Karpas-422 (cell line): ENCODE measurements around the gene NCOA3. TPM values are rescaled to one million over a fixed set of nuclear protein-coding genes. Genes with fewer than 3 reads are reported as not detected.

ENCODE experiments used
- DNase-seq: peaks from one replicate; pipeline ENCODE4 v3.0.0-alpha.2; 2015
- H2AFZ ChIP-seq: fragments of 200-600 bp; sonication (generic); 2 replicates; pipeline ENCODE4 v1.6.1; 2014; ENCODE audit warnings: antibody characterized with exemption, low read length, mixed read lengths
- H3K27ac ChIP-seq: fragments of 200-600 bp; sonication (generic); 2 replicates; pipeline ENCODE4 v1.5.1; 2014; ENCODE audit warnings: mild to moderate bottlenecking, low read length, moderate library complexity
- H3K27me3 ChIP-seq: fragments of 200-600 bp; sonication (generic); 2 replicates; pipeline ENCODE4 v1.6.1; 2014; ENCODE audit warnings: low read length, mixed read lengths
- H3K36me3 ChIP-seq: fragments of 200-600 bp; sonication (generic); 2 replicates; pipeline ENCODE4 v1.6.1; 2014; ENCODE audit warnings: low read length, mixed read lengths; ENCODE audit not compliant: insufficient read depth
- H3K4me1 ChIP-seq: fragments of 200-600 bp; sonication (generic); 2 replicates; pipeline ENCODE4 v1.6.1; 2014; ENCODE audit warnings: mild to moderate bottlenecking, low read length, mixed read lengths
- H3K4me2 ChIP-seq: fragments of 200-600 bp; sonication (generic); 2 replicates; pipeline ENCODE4 v1.6.1; 2014; ENCODE audit warnings: low read length, low read depth, mild to moderate bottlenecking; ENCODE audit not compliant: poor library complexity, severe bottlenecking
- H3K4me3 ChIP-seq: fragments of 200-600 bp; sonication (generic); 2 replicates; pipeline ENCODE4 v1.5.1; 2014; ENCODE audit warnings: mild to moderate bottlenecking, antibody characterized with exemption, low read length, mixed read lengths
- H3K79me2 ChIP-seq: fragments of 200-600 bp; sonication (generic); 2 replicates; pipeline ENCODE4 v1.6.1; 2014; ENCODE audit warnings: mild to moderate bottlenecking, low read length, mixed read lengths
- H3K9ac ChIP-seq: fragments of 200-600 bp; sonication (generic); 2 replicates; pipeline ENCODE4 v1.6.0; 2014; ENCODE audit warnings: low read length
- H3K9me2 ChIP-seq: fragments of 200-600 bp; sonication (generic), shearing (Covaris generic); replicated peaks from 2 replicates; pipeline ENCODE4 v1.6.0; 2014; ENCODE audit warnings: mild to moderate bottlenecking, low read length, moderate library complexity; ENCODE audit not compliant: insufficient read depth
- H3K9me3 ChIP-seq: fragments of 300-700, 200-600 bp; sonication (generic); 2 replicates; pipeline ENCODE4 v1.6.1; 2014; ENCODE audit warnings: low read length, mixed read lengths
- H4K20me1 ChIP-seq: fragments of 200-600 bp; sonication (generic); 2 replicates; pipeline ENCODE4 v1.6.1; 2014; ENCODE audit warnings: mild to moderate bottlenecking, antibody characterized with exemption, low read length, low read depth; ENCODE audit not compliant: insufficient read depth
- total RNA-seq: library from RNA; depleted of rRNA; stranded (reverse); fragments of >200 nt; shearing (Covaris generic); gene quantifications from 2 replicates; pipeline ENCODE4 v1.2.3, GENCODE V29; 2014; ENCODE audit warnings: low replicate concordance

The NCOA3 gene
- total RNA-seq, 1 experiment from 2014 or later, result 90.0 TPM

- no peak overlapping the region for H3K4me2 ChIP-seq
- no peaks in the 10 kb centered on the region for H4K20me1 ChIP-seq
- no peaks in the 10 kb centered on the region for H3K9me3 ChIP-seq
- DNase-seq, result no peak
- H3K27me3 ChIP-seq, result no peaks in the 10 kb centered on the region
- H3K4me1 ChIP-seq, result no peaks in the 10 kb centered on the region
- H3K27ac ChIP-seq, result no peak overlapping the region
- no peak overlapping the region for H3K9ac ChIP-seq
- H3K36me3 ChIP-seq, result peaks cover 27% of the 10 kb centered on the region; the same call in 1 of the 2 replicates
- no peak overlapping the region for H2AFZ ChIP-seq
- peaks cover 18% of the 10 kb centered on the region; the same call in 1 of the 2 replicates for H3K79me2 ChIP-seq
- no peaks in the 10 kb centered on the region for H3K9me2 ChIP-seq
- H3K4me3 ChIP-seq, result no peak overlapping the region
Measured at GRCh38 chr20:47629907-47630306, 128.2 kb downstream of the NCOA3 start.

- H3K79me2 ChIP-seq, result peaks cover 17% of the 10 kb centered on the region; the same call in 1 of the 2 replicates
- H3K9ac ChIP-seq, result no peak overlapping the region
- H3K4me1 ChIP-seq, result no peaks in the 10 kb centered on the region
- no peaks in the 10 kb centered on the region for H4K20me1 ChIP-seq
- no peaks in the 10 kb centered on the region for H3K9me2 ChIP-seq
- H3K27me3 ChIP-seq, result no peaks in the 10 kb centered on the region
- H3K4me2 ChIP-seq, result no peak overlapping the region
- H3K4me3 ChIP-seq, result no peak overlapping the region
- H3K9me3 ChIP-seq, result no peaks in the 10 kb centered on the region
- H3K27ac ChIP-seq, result no peak overlapping the region
- no peak for DNase-seq
- peaks cover 35% of the 10 kb centered on the region; the same call in 1 of the 2 replicates for H3K36me3 ChIP-seq
- no peak overlapping the region for H2AFZ ChIP-seq
Measured at GRCh38 chr20:47631078-47631477, 129.4 kb downstream of the NCOA3 start.

- no peak overlapping the region for H3K4me2 ChIP-seq
- no peak for DNase-seq
- no peaks in the 10 kb centered on the region for H3K27me3 ChIP-seq
- peaks cover 14% of the 10 kb centered on the region; the same call in 1 of the 2 replicates for H3K79me2 ChIP-seq
- no peaks in the 10 kb centered on the region for H3K4me1 ChIP-seq
- H3K27ac ChIP-seq, result no peak overlapping the region
- no peak overlapping the region for H3K4me3 ChIP-seq
- no peaks in the 10 kb centered on the region for H3K9me2 ChIP-seq
- no peak overlapping the region for H2AFZ ChIP-seq
- no peak overlapping the region for H3K9ac ChIP-seq
- peaks cover 47% of the 10 kb centered on the region; the same call in 1 of the 2 replicates for H3K36me3 ChIP-seq
- H3K9me3 ChIP-seq, result no peaks in the 10 kb centered on the region
- H4K20me1 ChIP-seq, result no peaks in the 10 kb centered on the region
Measured at GRCh38 chr20:47635256-47635655, 133.6 kb downstream of the NCOA3 start.

GRCh38 chr20:47638851-47639250 lies 137.2 kb downstream of the NCOA3 start:
- Histone ChIP-seq H3K36me3 (peaks cover 67% of the 10 kb centered on the region), H3K9me3 (no peaks in the 10 kb centered on the region), H3K79me2 (peaks cover 8% of the 10 kb centered on the region; the same call in 1 of the 2 replicates), H3K27me3 (no peaks in the 10 kb centered on the region), H4K20me1 (no peaks in the 10 kb centered on the region), H3K27ac (no peak overlapping the region), H3K4me1 (no peaks in the 10 kb centered on the region), H3K4me2 (no peak overlapping the region), H3K9me2 (no peaks in the 10 kb centered on the region), H2AFZ (no peak overlapping the region), H3K4me3 (no peak overlapping the region), H3K9ac (no peak overlapping the region)
- DNase-seq, result no peak

GRCh38 chr20:47642118-47642517 lies 140.4 kb downstream of the NCOA3 start:
- H3K27ac ChIP-seq, result no peak overlapping the region
- no peak overlapping the region for H2AFZ ChIP-seq
- no peaks in the 10 kb centered on the region for H3K9me2 ChIP-seq
- H3K4me1 ChIP-seq, result no peaks in the 10 kb centered on the region
- H3K4me2 ChIP-seq, result no peak overlapping the region
- H3K36me3 ChIP-seq, result peaks cover 48% of the 10 kb centered on the region
- H4K20me1 ChIP-seq, result no peaks in the 10 kb centered on the region
- 0 out of 2 replicates have a peak, but pooled peaks cover 2% of the 10 kb centered on the region for H3K79me2 ChIP-seq
- no peaks in the 10 kb centered on the region for H3K27me3 ChIP-seq
- H3K9me3 ChIP-seq, result no peaks in the 10 kb centered on the region
- DNase-seq, result no peak
- no peak overlapping the region for H3K4me3 ChIP-seq
- no peak overlapping the region for H3K9ac ChIP-seq

GRCh38 chr20:47642624-47643023 lies 140.9 kb downstream of the NCOA3 start:
- Histone ChIP-seq H3K9me2 (no peaks in the 10 kb centered on the region), H3K4me3 (no peak overlapping the region), H3K36me3 (peaks cover 46% of the 10 kb centered on the region), H3K27ac (no peak overlapping the region), H2AFZ (no peak overlapping the region), H3K79me2 (0 out of 2 replicates have a peak, but pooled peaks cover 2% of the 10 kb centered on the region), H4K20me1 (no peaks in the 10 kb centered on the region), H3K4me2 (no peak overlapping the region), H3K4me1 (no peaks in the 10 kb centered on the region), H3K9ac (no peak overlapping the region), H3K9me3 (no peaks in the 10 kb centered on the region), H3K27me3 (no peaks in the 10 kb centered on the region)
- no peak for DNase-seq

- H3K27ac ChIP-seq, result no peak overlapping the region
- no peaks in the 10 kb centered on the region for H3K4me1 ChIP-seq
- H3K9ac ChIP-seq, result no peak overlapping the region
- H3K4me2 ChIP-seq, result no peak overlapping the region
- H3K79me2 ChIP-seq, result no peaks in the 10 kb centered on the region
- no peaks in the 10 kb centered on the region for H4K20me1 ChIP-seq
- no peaks in the 10 kb centered on the region for H3K27me3 ChIP-seq
- peaks cover 37% of the 10 kb centered on the region for H3K36me3 ChIP-seq
- no peak overlapping the region for H3K4me3 ChIP-seq
- H3K9me2 ChIP-seq, result no peaks in the 10 kb centered on the region
- H3K9me3 ChIP-seq, result no peaks in the 10 kb centered on the region
- no peak for DNase-seq
- no peak overlapping the region for H2AFZ ChIP-seq
Measured at GRCh38 chr20:47645632-47646031, 143.9 kb downstream of the NCOA3 start.

GRCh38 chr20:47647994-47648393 lies 146.3 kb downstream of the NCOA3 start:
- Histone ChIP-seq H3K9ac (no peak overlapping the region), H3K79me2 (no peaks in the 10 kb centered on the region), H3K4me2 (no peak overlapping the region), H3K36me3 (peaks cover 39% of the 10 kb centered on the region), H3K4me1 (no peaks in the 10 kb centered on the region), H3K9me2 (no peaks in the 10 kb centered on the region), H3K27me3 (no peaks in the 10 kb centered on the region), H3K9me3 (no peaks in the 10 kb centered on the region), H3K4me3 (no peak overlapping the region), H2AFZ (no peak overlapping the region), H4K20me1 (no peaks in the 10 kb centered on the region), H3K27ac (no peak overlapping the region)
- DNase-seq, result no peak

GRCh38 chr20:47648943-47649342 lies 147.3 kb downstream of the NCOA3 start:
- no peak overlapping the region for H3K9ac ChIP-seq
- H4K20me1 ChIP-seq, result no peaks in the 10 kb centered on the region
- H3K9me3 ChIP-seq, result no peaks in the 10 kb centered on the region
- no peaks in the 10 kb centered on the region for H3K4me1 ChIP-seq
- H2AFZ ChIP-seq, result no peak overlapping the region
- no peak overlapping the region for H3K4me2 ChIP-seq
- no peak for DNase-seq
- H3K4me3 ChIP-seq, result no peak overlapping the region
- no peaks in the 10 kb centered on the region for H3K9me2 ChIP-seq
- no peak overlapping the region for H3K27ac ChIP-seq
- no peaks in the 10 kb centered on the region for H3K79me2 ChIP-seq
- no peaks in the 10 kb centered on the region for H3K27me3 ChIP-seq
- peaks cover 42% of the 10 kb centered on the region for H3K36me3 ChIP-seq
